CD4-positive, alpha-beta T cell treated with Interleukin-21 for 1 hour (primary cell): ENCODE results near the gene CSMD2.

Source experiments
- DNase-seq: peaks from one replicate; pipeline ENCODE4 v3.0.0-alpha.2; 2020

CSMD2 gene

GRCh38 chr1:33624261-33624990, 540.6 kb downstream of the CSMD2 start:
- no peak for DNase-seq

GRCh38 chr1:33623811-33624210, 541.2 kb downstream of the CSMD2 start:
- no peak for DNase-seq

- no peak for DNase-seq
These were observed 542.3 kb downstream of the CSMD2 start for GRCh38 chr1:33622757-33623156.

GRCh38 chr1:33618636-33619035, 546.4 kb downstream of the CSMD2 start:
- DNase-seq: no peak

GRCh38 chr1:33617451-33617850, 547.6 kb downstream of the CSMD2 start:
- no peak for DNase-seq

GRCh38 chr1:33616780-33617179, 548.2 kb downstream of the CSMD2 start:
- no peak for DNase-seq

- DNase-seq: no peak
These were observed 549.5 kb downstream of the CSMD2 start for GRCh38 chr1:33615546-33615945.

- no peak for DNase-seq
These were observed 554.1 kb downstream of the CSMD2 start for GRCh38 chr1:33610864-33611455.

- no peak for DNase-seq
These were observed 554.6 kb downstream of the CSMD2 start for GRCh38 chr1:33610391-33610790.

- no peak for DNase-seq
These were observed 555.3 kb downstream of the CSMD2 start for GRCh38 chr1:33609739-33610138.

GRCh38 chr1:33608825-33609400, 556.1 kb downstream of the CSMD2 start:
- DNase-seq: no peak

- no peak for DNase-seq
These were observed 557.5 kb downstream of the CSMD2 start for GRCh38 chr1:33607444-33608005.

GRCh38 chr1:33606272-33606671, 558.8 kb downstream of the CSMD2 start:
- no peak for DNase-seq

GRCh38 chr1:33602271-33602670, 562.8 kb downstream of the CSMD2 start:
- DNase-seq: no peak

- no peak for DNase-seq
These were observed 563.3 kb downstream of the CSMD2 start for GRCh38 chr1:33601751-33602150.

- DNase-seq: no peak
These were observed 565.4 kb downstream of the CSMD2 start for GRCh38 chr1:33599516-33600115.

GRCh38 chr1:33588726-33589125, 576.3 kb downstream of the CSMD2 start:
- DNase-seq: no peak

GRCh38 chr1:33586795-33587194, 578.2 kb downstream of the CSMD2 start:
- DNase-seq: no peak

- DNase-seq: no peak
These were observed 578.9 kb downstream of the CSMD2 start for GRCh38 chr1:33586106-33586505.

GRCh38 chr1:33583567-33583966, 581.5 kb downstream of the CSMD2 start:
- DNase-seq: no peak

- DNase-seq: no peak
These were observed 586.2 kb downstream of the CSMD2 start for GRCh38 chr1:33578557-33579448.

GRCh38 chr1:33577663-33578062, 587.4 kb downstream of the CSMD2 start:
- DNase-seq: no peak
